HUES6 (cell line): Measurements from ENCODE around the gene DRD4.

Source experiments
- H3K27ac ChIP-seq: 2 replicates; pipeline ENCODE4 v1.7.0; 2013; ENCODE audit warnings: low read depth, mild to moderate bottlenecking, low read length, inconsistent platforms
- H3K27me3 ChIP-seq: 2 replicates; pipeline ENCODE4 v1.6.1; 2013; ENCODE audit warnings: low read length; ENCODE audit not compliant: control insufficient read depth, insufficient read depth
- H3K36me3 ChIP-seq: 2 replicates; pipeline ENCODE4 v1.6.1; 2013; ENCODE audit warnings: low read length; ENCODE audit not compliant: control insufficient read depth, insufficient read depth
- H3K4me1 ChIP-seq: 2 replicates; pipeline ENCODE4 v1.6.1; 2013; ENCODE audit warnings: low read length; ENCODE audit not compliant: control insufficient read depth, insufficient read depth
- H3K4me3 ChIP-seq: 2 replicates; pipeline ENCODE4 v1.5.1; 2013; ENCODE audit warnings: low read depth, low read length
- H3K9ac ChIP-seq: one replicate; pipeline ENCODE4 v1.6.1; 2013; ENCODE audit warnings: mild to moderate bottlenecking, low read length
- H3K9me3 ChIP-seq: 2 replicates; pipeline ENCODE4 v1.6.1; 2013; ENCODE audit warnings: low read depth, low read length; ENCODE audit not compliant: control insufficient read depth, insufficient read depth

DRD4 gene

DNA sequence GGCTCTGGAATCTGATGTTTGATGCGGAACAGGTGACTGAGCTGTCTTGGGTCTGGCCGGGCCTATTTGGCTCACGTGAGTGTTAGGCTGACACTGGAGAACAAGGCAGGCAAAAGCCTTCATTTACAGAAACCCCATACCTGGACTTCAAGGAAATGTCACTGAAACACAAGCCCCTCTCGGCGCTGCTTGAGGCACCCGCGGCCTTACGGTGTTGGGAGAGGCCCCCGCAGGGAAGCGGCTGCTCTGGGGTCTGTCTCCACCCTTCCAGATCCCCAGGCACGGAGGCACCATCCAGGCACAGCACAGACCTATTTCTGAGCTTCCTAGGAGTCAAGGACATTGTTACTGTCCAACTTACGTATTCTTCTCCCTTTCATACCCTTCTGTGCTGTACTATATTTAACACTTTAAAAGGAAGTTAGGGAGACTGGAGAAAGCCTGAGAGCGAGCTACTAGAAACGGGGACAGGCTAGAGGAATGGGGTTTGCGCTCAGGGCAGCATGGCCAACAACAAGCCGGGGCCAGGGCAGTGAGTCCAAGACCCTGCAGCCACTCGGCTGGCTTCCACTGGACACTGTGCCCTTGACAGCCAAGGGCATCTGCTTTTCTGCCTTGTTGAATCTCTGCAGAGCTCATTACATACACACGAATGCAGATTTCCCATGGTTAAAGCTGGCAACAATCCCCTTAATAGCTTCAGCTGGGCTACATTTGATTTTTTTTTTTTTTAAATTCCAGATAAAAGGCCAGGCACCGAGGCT is 23.8 kb downstream of the DRD4 start:
- Histone ChIP-seq H3K27me3 (no peaks in the 10 kb centered on the region), H3K9me3 (no peaks in the 10 kb centered on the region), H3K9ac (no peak overlapping the region), H3K4me3 (no peak overlapping the region), H3K27ac (no peak overlapping the region), H3K36me3 (peaks cover 42% of the 10 kb centered on the region), H3K4me1 (no peaks in the 10 kb centered on the region)

- H3K27ac ChIP-seq, result no peak overlapping the region
- no peaks in the 10 kb centered on the region for H3K4me1 ChIP-seq
- no peak overlapping the region for H3K4me3 ChIP-seq
- no peak overlapping the region for H3K9ac ChIP-seq
- H3K36me3 ChIP-seq, result peaks cover 47% of the 10 kb centered on the region
- H3K27me3 ChIP-seq, result no peaks in the 10 kb centered on the region
- no peaks in the 10 kb centered on the region for H3K9me3 ChIP-seq
Observed at GRCh38 chr11:662689-663274, 25.7 kb downstream of the DRD4 start.

DNA sequence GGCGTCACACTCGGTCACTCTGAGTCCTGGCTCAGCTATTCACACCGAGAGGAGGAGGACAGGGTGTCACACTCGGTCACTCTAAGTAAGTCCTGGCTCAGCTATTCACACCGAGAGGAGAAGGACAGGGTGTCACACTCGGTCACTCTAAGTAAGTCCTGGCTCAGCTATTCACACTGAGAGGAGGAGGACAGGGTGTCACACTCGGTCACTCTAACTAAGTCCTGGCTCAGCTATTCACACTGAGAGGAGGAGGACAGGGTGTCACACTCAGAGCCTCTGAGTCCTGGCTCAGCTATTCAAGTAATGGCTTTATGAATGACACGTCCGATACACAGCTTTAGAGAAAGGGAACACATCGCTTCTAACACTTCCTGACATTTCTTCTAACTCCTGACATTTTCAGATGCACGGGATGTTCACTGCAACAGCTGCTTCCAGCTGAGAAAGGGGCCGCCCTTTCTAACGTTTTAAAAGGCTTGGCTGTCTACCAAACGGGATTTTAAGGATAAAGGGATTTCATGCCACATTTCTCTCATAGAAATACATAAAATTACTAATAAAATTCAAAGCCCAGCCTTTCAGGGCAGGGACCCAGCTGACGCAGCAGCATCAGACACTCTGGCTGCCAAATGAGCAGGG is 28.1 kb downstream of the DRD4 start:
- Histone ChIP-seq H3K4me3 (no peak overlapping the region), H3K36me3 (peaks cover 36% of the 10 kb centered on the region), H3K9me3 (no peaks in the 10 kb centered on the region), H3K4me1 (no peaks in the 10 kb centered on the region), H3K27me3 (no peaks in the 10 kb centered on the region), H3K9ac (no peak overlapping the region), H3K27ac (no peak overlapping the region)

- Histone ChIP-seq H3K4me1 (no peaks in the 10 kb centered on the region), H3K9me3 (no peaks in the 10 kb centered on the region), H3K9ac (no peak overlapping the region), H3K4me3 (no peak overlapping the region), H3K27ac (no peak overlapping the region), H3K27me3 (no peaks in the 10 kb centered on the region), H3K36me3 (peaks cover 30% of the 10 kb centered on the region)
Observed at GRCh38 chr11:665704-666281, 28.7 kb downstream of the DRD4 start.

DNA sequence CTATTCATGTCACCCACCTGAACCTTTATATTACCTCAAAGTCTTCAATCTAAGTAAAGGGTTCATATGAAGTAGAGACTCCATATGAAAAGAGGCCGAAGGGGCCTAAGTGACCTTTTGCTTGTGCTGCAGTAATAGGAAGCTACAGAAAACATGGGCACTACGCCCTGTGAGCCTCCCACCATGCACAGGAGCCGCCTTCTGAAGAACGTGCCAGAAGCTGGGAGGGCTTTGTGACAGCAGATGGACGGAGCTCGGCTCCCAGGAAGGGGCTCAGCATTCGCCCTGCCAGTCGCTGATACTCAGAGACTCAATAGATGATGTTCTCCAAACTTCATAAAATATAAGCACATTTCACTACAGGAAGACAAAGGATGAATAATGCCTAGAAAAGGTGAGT is 36.8 kb downstream of the DRD4 start:
- Histone ChIP-seq H3K4me3 (no peak overlapping the region), H3K4me1 (no peaks in the 10 kb centered on the region), H3K36me3 (peaks cover 40% of the 10 kb centered on the region)

GRCh38 chr11:674406-674805 is 37.3 kb downstream of the DRD4 start:
- Histone ChIP-seq H3K27ac (no peak overlapping the region), H3K27me3 (no peaks in the 10 kb centered on the region), H3K4me1 (no peaks in the 10 kb centered on the region), H3K9ac (no peak overlapping the region), H3K9me3 (no peaks in the 10 kb centered on the region), H3K36me3 (peaks cover 43% of the 10 kb centered on the region), H3K4me3 (no peak overlapping the region)

More for the DNA sequence above, 36.8 kb downstream of the DRD4 start:
- Histone ChIP-seq H3K27ac (no peak overlapping the region), H3K9ac (no peak overlapping the region), H3K9me3 (no peaks in the 10 kb centered on the region), H3K27me3 (no peaks in the 10 kb centered on the region)

- no peak overlapping the region for H3K9ac ChIP-seq
- H3K27me3 ChIP-seq, result no peaks in the 10 kb centered on the region
- no peak overlapping the region for H3K4me3 ChIP-seq
- H3K9me3 ChIP-seq, result no peaks in the 10 kb centered on the region
- no peak overlapping the region for H3K27ac ChIP-seq
- no peaks in the 10 kb centered on the region; the same call in 1 of the 2 replicates for H3K4me1 ChIP-seq
- peaks cover 58% of the 10 kb centered on the region for H3K36me3 ChIP-seq
Observed at GRCh38 chr11:678297-678696, 41.2 kb downstream of the DRD4 start.

DNA sequence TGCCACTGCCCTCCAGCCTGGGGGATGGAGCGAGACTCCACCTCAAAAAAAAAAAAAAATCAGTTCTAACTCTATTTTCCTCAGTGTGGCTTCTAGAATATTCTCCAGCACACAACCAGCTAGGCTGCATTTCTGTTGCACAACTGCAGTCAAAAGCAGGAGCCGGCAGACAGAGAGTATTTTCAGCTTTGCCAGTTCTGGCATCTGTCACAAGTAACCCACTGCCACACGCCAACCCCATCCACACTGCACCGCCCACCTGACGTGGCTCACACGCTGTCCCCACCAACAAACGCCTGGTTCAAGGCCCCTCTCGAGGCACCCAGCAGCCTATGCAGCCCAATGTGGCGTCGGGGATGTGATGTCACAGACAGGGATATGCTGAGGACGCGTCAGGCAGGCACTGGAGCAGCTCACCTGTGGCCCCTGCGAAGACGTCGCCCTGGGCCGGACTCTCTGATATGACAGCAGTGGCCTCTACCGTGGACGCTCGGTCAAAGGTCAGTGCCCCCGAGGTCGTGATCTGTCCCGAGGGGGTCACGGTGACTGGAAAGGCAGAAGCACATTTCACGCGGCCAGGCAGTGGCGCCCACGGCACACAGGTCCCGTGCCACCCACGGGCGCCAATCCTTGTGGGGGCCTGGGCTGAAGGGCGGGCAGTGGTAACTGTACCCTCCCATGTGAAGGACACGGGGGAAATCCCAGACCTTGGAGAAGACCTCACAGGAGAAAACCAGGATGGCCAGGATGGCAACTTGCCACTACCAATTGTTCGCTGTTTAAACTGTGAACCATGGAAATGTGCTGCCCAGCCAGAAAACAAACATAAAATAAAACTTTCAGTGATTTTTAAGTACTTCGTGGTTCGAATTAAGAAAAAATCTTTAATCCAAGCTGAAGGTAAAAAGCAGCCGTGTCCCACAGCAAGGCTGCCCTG is 42.5 kb downstream of the DRD4 start:
- Histone ChIP-seq H3K9ac (no peak overlapping the region), H3K4me3 (no peak overlapping the region), H3K27me3 (no peaks in the 10 kb centered on the region), H3K36me3 (peaks cover 53% of the 10 kb centered on the region), H3K9me3 (no peaks in the 10 kb centered on the region), H3K27ac (no peak overlapping the region), H3K4me1 (peaks cover 5% of the 10 kb centered on the region; the same call in 1 of the 2 replicates)

GRCh38 chr11:680476-680875 is 43.4 kb downstream of the DRD4 start:
- Histone ChIP-seq H3K27me3 (no peaks in the 10 kb centered on the region), H3K9ac (no peak overlapping the region), H3K9me3 (no peaks in the 10 kb centered on the region), H3K27ac (no peak overlapping the region), H3K36me3 (peaks cover 57% of the 10 kb centered on the region), H3K4me3 (no peak overlapping the region), H3K4me1 (peaks cover 5% of the 10 kb centered on the region; the same call in 1 of the 2 replicates)

GRCh38 chr11:680970-681369 is 43.9 kb downstream of the DRD4 start:
- H3K9ac ChIP-seq, result no peak overlapping the region
- H3K9me3 ChIP-seq, result no peaks in the 10 kb centered on the region
- peaks cover 57% of the 10 kb centered on the region for H3K36me3 ChIP-seq
- H3K4me3 ChIP-seq, result no peak overlapping the region
- no peaks in the 10 kb centered on the region for H3K27me3 ChIP-seq
- H3K4me1 ChIP-seq, result peaks cover 5% of the 10 kb centered on the region; the same call in 1 of the 2 replicates
- no peak overlapping the region for H3K27ac ChIP-seq
